Activated T-helper 9 cell treated with anti-CD3 and anti-CD28 coated beads, Interleukin-2, amount 50 U/mL, for 16 hours (primary cell): ENCODE measurements around the gene FAM83G.
"Not testable (repeated sequence)": the region's sequence is repeated elsewhere in the genome, so short reads cannot be mapped to it uniquely, and the experiment has no call there.

ENCODE experiments used
- DNase-seq: peaks from one replicate; pipeline ENCODE4 v3.0.0-alpha.2; 2020; ENCODE audit warnings: low read depth

FAM83G gene

DNA sequence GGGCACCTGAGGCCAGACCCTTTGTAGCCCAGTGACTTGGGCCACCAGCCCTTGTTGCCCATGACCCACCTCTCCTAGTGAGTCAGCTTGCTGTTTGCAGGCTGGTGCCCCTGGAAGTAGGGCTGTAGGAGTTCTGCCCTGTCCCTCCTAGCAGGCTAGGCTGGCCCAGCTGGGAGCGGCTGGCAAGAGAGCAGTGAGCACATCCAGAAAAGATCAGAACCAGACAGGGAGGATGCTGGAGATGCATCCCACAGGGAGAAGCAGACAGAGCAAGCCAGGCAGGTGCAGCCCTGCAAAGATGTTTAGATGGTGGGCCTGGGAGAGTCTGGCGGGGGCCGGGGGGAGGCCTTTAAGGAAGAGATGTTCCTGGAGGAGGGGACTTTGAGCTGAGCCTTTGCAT, 50.2 kb downstream of the FAM83G start:
- no peak for DNase-seq

DNA sequence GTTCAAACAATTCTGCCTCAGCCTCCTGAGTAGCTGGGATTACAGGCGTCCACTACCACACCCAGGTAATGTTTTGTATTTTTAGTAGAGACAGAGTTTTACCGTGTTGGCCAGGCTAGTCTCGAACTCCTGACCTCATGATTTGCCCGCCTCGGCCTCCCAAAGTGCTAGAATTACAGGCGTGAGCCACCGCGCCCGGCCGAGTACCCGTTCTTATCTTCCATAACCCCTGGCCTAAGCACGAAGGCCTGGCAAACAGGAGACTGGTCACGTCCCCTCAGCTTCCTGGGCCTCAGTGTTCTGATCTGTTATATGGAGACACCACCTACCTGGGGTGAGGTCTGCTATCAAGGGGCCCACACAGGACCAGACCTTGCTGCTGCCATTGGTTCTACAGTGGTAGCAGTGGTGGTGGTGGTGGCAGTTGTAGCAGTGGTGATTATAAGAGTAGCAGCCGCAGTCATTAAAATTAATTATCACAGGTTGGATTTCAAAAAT, 51.3 kb downstream of the FAM83G start:
- no peak for DNase-seq

DNA sequence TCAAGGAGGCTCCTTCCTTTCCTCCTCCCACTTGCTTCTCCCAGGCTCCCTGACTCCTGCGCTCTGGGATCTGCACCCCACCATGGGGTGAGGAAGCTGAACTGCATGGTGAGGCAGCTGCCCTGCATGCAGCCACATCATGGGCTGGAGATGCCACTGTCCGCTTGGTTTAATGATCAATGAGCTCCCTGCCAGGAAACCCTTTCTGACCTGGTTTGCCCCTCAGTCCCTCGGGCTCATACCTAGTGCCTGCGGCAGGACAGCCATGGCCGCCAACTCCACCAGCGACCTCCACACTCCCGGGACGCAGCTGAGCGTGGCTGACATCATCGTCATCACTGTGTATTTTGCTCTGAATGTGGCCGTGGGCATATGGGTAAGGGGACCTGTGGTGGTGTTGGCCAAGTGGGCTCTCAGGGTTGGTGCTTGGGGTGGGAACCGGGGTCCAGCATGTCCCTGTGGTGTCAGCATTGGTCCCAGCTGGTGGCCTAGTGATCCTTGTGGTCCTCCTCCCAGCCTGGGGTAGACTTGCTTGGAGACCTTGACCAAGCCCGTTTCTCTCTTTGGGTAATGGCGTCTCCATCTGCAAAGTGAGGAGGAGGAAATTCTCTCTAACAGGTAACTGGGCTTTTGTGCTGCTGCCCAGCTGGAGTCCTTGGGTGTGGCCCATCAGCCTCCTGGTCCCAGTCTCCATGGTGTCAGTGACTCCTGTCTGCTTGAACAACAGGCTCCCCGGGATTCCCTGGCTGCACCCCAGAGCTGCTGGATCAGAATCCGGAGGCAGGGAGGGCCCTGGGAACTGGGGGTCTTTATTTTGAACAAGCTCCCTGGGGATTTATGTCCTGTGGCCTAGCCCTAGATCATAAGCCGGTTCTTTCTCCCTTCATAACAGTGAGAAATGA, 52.4 kb downstream of the FAM83G start, which contains the start of gene SLC5A10:
Gene SLC5A10, plus strand, starts transcription at position 225 of the 902 bp plus-strand sequence. Its CDS starts 41 bp downstream, at position 266.
- DNase-seq = no peak

DNA sequence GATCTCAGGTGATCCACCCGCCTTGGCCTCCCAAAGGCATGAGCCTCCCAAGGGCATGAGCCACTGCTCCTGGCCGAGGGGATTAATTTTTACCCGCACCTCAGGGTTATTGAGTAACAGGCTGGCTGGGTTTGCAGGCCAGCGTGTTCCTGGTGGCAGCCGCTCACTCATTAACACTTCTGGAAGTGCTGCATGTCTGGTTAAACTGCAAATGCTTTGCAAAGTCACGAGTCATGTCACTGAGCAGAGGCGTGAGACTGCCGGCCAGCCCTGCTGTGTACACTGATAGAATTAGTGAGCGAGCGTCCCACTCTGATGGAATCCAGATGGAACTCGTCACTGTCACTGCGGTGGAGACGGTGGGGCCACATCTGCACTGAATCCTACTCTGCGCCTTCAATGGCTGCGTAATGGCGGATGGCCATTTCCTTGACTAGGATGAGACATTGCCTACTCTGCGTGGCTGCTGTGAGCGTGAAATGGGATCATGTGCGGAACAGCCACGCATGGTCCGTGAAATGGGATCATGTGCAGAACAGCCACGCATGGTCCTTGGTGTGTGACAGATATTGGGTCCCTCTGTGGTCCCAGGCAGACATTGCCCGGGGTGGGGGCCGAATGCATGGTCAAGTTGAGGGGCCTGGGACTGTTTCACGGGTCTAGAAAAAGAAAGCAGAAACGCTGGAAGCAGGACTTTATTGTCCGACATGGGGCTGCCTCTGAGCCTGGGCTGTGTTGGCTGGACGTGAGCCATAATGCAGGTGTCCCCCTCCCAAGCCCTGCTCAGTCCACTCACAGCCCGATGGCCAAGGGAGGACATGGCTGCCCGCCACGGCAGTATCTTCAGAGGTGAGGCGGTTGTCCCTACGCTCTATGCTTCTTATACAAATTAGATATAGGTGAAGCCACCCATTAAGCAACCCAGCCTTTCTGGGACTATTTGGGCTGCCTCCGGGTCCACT, 53.3 kb downstream of the FAM83G start:
- no peak for DNase-seq

DNA sequence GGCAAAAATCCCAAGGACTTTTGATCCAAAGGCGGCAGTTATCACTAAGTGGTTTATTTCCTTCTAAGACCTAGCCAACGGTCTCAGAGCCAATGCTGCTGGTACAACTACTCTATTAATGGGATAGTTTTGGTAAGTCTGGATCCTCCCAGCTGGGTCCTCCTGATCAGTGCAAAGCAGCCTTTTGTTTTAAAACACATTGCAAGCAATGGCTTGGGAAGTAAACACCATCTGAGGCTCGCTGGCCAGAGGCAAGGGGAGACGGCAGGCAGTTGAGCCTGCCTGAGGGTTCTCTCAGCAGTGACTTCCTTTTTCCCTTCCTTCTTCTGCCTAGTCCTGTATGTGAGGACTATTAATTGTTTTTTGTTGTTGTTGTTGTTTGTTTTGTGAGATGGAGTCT, 54.2 kb downstream of the FAM83G start:
- DNase-seq = no peak

DNA sequence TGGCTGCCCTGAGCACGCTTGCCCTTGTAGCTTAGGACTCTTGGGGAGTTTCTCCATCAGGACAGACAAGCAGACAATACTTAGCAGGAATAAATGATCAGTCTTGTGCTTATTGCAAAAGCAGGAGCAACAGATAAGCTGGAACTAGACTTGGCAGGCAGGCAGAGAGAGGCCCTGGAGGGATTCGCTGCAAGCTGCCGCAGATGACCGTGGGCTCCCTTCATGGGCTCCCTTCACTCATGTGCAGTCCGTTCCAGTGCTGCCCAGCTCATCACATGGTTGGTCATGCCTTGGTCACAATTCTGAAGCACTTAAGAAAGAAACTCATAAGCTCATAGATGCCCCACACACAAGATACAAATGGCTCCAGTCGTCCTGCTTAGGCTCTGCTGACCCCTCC, 55.0 kb downstream of the FAM83G start:
- no peak for DNase-seq

DNA sequence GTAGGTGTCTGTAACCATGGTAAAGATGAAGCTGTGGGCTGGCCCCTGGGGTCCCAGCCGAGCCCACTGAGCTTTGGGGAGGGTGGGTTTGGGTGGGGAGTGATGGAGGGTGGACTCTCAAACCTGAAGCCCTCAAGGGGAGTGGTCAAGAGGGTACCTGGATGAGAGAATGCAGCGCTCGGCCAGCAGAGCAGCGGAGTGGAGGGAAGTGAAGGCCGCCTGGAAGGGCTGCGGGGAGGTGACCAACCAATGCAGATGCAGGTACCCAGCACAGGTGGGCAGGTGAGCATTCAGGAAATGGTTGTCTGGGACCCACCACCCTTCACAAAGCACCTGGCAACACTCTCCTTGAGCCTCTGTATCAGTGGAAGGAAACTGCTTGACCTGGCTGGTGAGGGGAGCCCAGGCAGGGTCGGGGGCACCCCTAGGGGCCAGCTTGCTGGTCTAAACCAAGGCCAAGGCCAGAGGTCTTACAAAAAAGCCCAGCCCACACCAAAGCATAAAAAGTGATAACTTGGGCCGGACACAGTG, 56.0 kb downstream of the FAM83G start:
- DNase-seq = no peak

DNA sequence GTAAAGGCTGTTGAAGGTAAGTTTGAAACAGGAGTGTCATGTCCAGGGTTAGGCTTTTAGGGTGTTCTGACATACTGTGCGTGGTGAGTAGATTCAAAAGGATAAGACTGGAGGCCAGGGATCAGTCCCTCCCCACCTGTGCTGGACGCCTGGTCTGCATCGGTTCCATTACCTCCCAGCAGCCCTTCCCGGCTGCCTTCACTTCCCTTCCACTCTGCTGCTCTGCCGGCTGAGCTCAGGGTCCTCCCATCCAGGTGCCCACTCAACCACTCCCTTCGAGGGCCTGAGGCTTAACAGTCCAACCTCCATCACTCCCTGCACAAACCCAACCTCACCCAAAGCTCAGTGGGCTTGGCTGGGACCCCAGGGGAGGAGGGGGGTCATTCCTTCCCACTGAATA, 56.7 kb downstream of the FAM83G start:
- no peak for DNase-seq

DNA sequence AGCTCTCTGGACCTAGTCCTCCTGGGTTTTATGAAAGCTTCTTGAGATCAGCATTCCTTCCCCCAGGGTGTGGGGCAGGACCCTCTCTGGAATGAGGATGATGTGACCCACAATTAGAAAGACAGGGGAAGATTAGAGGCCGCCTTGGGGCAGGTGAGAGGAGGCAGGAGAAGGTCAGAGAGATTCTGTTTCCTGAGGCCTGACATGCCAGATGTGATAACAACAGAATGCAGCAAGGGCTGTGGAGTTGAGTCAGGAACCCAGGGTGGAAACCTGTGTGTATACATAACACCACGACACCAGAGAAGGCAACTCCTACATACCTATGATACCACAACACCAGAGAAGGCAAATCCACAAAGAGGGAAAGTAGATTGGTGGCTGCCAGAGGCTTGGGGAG, 58.0 kb downstream of the FAM83G start:
- DNase-seq = no peak

DNA sequence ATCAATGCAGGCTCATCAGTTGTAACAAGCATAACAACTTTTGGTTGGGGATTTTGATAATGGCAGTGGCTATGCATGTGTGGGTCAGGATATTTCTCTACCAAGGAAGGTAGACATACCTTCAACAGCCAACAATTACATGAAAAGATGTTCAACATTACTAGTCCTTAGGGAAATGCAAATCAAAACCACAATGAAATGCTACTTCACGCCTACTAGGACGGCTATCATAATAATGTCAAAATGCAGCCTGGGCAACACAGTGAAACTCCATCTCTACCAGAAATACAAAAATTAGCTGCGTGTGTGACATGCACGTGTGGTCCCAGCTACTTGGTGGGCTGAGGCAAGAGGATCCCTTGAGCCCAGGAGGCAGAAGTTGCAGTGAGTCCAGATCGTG, 59.9 kb downstream of the FAM83G start:
- no peak for DNase-seq

DNA sequence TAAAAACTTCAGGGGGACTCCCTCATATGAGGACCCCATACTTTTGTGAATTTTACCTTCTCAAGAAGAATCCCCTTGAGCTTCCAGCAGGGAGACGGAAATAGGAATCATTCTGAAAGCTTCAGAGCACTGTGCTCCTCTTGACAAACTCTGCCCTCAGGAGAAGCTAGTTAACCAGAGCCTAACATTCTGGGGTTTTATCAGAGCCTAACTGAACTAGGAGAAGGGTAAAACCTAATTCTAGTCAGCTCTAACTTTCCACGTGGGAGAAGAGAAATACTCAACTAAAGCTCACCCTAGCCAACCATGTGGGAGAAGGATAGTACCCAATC, 65.9 kb downstream of the FAM83G start:
- no peak for DNase-seq

DNA sequence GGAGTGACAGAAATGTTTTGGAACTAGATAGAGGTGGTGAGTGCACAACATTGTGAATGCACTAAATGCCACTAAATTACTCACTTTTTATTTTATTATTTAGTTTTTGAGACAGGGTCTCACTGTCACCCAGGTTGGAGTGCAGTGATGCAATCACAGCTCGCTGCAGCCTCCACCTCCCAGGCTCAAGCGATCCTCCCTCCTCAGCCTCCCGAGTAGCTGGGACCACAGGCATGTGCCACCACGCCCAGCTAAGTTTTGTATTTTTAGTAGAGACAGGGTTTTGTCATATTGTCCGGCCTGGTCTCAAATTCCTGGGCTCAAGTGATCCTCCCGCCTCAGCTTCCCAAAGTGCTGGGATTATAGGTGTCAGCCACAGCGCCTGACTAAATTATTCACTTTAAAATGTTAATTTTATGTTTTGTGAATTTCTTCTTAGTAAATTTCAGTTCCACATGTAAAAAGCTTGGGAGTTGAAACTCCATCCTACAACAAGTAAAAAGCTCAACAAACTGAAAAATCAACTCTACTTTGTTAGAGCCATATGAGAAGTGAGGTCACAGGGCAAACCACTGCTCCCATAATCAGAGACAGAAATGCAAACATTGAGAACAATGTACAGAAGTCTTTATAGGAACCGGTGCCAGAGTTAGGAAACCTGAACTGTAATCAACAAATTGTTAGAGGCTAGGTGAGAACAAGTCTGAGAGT, 66.4 kb downstream of the FAM83G start:
- DNase-seq = no peak

DNA sequence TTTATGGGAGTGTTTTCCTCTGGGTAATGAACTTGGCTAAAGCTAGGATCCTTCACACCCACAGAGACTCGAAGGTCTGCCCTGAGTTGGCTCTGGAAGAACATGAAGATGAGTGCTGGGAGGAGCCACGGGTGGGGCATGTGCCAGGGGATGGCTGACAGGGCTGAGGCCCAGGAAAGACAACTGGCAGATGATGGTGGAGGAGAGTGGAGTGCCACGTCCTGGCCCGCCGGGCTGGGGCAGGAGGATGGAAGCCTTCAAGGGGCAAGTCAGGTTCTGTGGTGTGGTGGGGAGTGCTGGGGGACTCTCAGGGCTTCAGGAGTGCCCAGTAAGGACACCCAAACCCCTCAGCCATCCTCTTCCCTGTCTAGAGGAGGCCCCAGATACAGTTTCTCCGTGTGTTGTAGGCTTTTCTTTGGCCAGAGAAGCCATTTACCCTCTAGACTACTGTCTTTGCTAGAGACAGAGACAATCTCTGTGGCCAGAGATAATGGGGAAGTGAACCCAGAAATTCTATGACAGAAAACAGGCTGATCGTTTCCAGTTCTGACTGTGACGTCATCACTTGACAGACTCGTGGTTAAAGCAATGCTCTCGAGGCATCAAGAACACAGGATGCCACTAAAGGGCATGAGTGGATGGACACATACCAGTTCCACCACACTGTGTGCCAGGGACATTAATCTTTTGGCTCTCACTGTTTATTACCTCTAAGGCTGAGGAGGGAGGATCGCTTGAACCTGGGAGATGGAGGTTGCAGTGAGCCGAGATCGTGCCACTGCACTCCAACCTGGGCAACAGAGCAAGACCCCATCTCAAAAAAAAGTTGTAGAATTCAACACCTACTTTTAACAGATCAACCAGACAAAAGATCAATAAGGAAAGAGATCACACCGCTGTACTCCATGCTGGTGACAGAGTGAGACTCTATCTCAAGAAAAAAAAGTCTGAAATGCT, 71.2 kb downstream of the FAM83G start:
- no peak for DNase-seq

DNA sequence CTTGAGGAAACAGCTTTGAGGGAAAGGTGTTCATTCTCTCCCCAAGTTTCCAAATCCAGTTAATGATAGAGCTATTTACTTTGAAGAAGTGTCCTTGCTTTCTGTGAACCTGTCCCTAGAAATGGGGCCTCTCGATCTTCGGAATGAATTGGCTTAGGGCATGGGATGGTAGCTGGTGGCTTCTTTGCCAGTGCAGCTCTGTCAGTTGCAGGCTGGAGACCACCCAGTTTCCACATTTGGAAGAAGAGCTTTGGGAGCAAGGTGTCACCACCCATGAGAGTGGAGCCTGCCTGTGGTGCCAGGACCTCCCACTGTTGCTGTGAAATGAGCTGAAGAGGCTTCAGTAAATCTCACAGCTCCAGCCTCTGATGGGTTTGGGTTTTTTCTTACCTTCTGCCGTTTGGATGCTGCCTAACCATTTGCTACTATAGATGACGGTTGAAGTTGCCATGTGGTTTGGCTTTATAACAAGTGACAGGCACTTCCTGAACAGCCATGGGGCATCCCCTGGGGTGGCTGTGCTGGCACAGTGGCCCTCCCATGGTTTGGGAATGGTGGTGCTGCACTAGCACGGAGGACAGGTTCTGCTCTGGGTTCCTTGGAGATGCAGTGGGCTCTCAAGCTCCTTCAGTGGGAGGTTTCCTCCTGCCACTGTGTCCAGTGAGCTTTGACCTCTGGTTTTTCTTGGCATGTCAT, 72.1 kb downstream of the FAM83G start:
- no peak for DNase-seq

DNA sequence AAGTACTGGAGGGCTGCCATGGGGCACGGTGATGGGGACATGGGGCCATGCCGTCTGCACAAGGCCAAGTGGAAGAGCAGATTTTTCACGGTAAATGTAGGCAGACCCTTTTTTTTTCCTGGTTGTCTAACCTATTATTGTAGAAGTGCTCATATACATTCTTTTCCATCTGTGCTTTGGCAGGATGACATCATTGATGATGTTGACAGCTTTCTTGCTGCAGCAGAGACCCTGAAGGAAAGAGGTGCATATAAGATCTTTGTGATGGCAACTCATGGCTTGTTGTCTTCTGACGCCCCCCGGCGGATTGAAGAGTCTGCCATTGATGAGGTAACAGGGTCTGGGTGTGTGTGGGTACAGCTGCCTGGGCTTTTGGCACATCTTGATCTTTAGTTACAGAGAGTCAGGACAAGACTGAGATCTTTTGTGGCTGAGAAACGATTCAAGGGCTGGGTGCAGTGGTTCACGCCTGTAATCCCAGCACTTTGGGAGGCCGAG, 75.9 kb downstream of the FAM83G start:
- DNase-seq = no peak

DNA sequence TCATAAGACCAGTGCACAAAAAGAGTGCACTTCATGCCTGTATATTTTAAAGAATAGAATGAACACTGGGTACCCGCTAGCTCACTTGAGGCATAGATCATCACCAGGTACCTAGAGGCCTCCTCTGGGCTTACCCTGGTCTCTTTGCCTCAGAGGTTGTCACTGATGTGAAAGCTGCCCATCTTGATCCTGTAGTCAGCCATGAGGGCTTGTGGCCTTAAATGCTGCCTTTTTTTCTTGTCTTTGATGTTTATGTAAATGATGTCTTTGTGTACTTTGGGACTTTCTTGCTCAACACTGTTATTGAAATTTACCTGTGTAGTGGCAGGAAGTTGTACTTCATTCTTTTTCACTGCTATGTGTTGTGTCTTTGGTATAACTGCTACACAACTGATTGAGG, 79.4 kb downstream of the FAM83G start:
- DNase-seq = no peak

DNA sequence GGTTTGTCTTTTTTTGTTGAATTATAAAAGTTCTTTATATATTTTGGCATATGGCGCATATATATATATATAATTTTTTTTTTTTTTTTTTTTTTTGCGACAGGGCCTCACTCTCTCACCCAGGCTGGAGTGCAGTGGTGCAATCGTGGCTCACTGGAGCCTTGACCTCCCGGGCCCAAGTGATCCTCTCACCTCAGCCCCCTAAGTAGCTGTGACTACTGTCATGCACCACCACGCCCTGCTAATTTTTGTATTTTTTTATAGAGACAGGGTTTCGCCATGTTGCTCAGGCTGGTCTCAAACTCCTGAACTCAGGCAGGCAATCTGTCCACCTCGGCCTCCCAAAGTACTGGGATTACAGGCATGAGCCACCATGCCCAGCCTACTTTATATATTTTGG, 82.0 kb downstream of the FAM83G start:
- not testable (repeated sequence) for DNase-seq

DNA sequence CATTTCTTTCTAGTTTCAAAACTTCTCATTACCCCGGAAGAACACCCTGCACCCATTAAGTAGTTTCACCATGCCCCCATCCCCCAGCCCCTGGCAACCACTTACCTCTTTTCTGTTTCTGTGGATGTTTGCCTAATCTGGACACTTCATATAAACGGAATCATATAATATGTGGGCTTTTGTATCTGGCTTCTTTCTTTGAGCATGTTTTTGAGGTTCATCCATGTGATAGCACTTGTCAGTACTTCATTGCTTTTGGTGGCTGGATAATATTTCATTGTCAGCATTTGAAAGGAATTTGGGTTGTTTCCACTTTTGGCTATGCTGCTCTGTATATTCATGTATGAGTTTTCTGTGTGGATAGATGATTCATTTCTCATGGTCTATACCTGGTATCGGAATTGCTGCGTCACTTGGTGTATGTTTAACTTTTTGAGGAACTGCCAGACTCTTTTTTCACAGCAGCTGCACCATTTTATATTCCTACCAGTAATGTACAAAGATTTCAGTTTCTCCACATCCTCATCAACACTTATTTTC, 82.6 kb downstream of the FAM83G start:
- no peak for DNase-seq

DNA sequence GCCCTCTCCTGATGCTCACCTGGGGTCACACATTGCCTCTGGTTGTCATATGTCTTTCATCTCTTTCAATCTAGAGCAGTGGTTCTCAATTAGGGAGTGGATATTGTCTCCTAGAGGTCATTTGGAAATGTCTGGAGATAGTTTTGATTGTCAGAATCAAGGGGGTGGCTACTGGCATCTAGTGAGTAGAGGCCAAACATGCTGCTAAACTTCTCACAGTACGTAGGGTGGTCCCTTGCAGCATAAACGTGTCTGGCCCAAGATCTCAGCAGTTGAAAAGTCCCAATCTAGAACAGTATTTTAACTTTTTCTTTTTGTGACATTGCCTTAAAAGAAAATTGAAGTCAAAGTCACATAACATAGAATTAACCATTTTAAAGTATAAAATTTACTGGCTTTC, 83.1 kb downstream of the FAM83G start:
- DNase-seq = no peak
